Sigmoid colon (tissue), 7 donors: Measurements from ENCODE around the gene GLI3. TPM values are rescaled to one million over a fixed set of nuclear protein-coding genes. Genes with fewer than 3 reads are reported as not detected.

Source experiments
- DNase-seq: peaks from one replicate; pipeline ENCODE4 v3.0.0-alpha.2; 2019
- H3K27ac ChIP-seq, 4 donors: fragments of 200-600 bp; sonication (generic); one replicate each; pipeline ENCODE4 v1.5.1; 2016 to 2019; ENCODE audit warnings: mild to moderate bottlenecking in 1 of 4
- H3K27me3 ChIP-seq, 3 donors: fragments of 200-600 bp; sonication (generic); one replicate each; pipeline ENCODE4 v1.5.1; 2019; ENCODE audit warnings: mild to moderate bottlenecking in 1 of 3
- H3K36me3 ChIP-seq, 4 donors: fragments of 200-600 bp; sonication (generic); one replicate each; pipeline ENCODE4 v1.5.1; 2016 to 2019
- H3K4me1 ChIP-seq, 4 donors: fragments of 200-600 bp; sonication (generic); one replicate each; pipeline ENCODE4 v1.5.1; 2017 to 2019
- H3K4me3 ChIP-seq, 4 donors: fragments of 200-600 bp; sonication (generic); one replicate each; pipeline ENCODE4 v1.5.1; 2017 to 2019; ENCODE audit warnings: mild to moderate bottlenecking in 2 of 4, moderate library complexity in 1 of 4
- H3K9me3 ChIP-seq, 4 donors: fragments of 200-600 bp in 3 of 4; sonication (generic) in 3 of 4; one replicate each; pipeline versions ENCODE4 v1.5.1 to v1.6.1; 2013 to 2019
- EP300 ChIP-seq, 4 donors: sonication (generic); formaldehyde crosslinking; IDR thresholded peaks; one replicate each; pipeline ENCODE4 v1.6.1; 2017; ENCODE audit warnings: antibody characterized with exemption in 4 of 4
- POLR2A ChIP-seq, 2 donors: fragments of 450-650 bp; IDR thresholded peaks; one replicate each; pipeline ENCODE4 v1.6.1; 2016; ENCODE audit warnings: antibody characterized with exemption in 2 of 2, mild to moderate bottlenecking in 2 of 2, moderate library complexity in 2 of 2
- POLR2AphosphoS5 ChIP-seq, 4 donors: sonication (generic); formaldehyde crosslinking; IDR thresholded peaks; one replicate each; pipeline ENCODE4 v1.6.1; 2017; ENCODE audit warnings: antibody characterized with exemption in 4 of 4
- WGBS, 2 donors: extraction: QIAGEN DNeasy Blood & Tissue Kit; methylation state at CpG; one replicate each; pipeline ENCODE4 v1.1.7; 2013; 5-methylcytosine and 5-hydroxymethylcytosine counted together
- intact Hi-C: fragments of 100-400 bp; cut with DNase I; formaldehyde crosslinking; loops from one replicate; pipeline ENCODE4 v1.15.1; 2023
- polyA plus RNA-seq, 3 donors: library from polyadenylated mRNA; stranded (reverse); fragments of 200-250 nt; gene quantifications; one replicate each; pipeline ENCODE4 v1.2.3, GENCODE V29; 2013
- total RNA-seq, 4 donors: library from RNA; depleted of rRNA; stranded (reverse); fragments of >200 nt; gene quantifications; one replicate each; pipeline ENCODE4 v1.1.0, GENCODE V29; 2016
- TF ChIP-seq, protein P1 (sequence below), 4 experiments: fragments of 450-650 bp in 3 of 4; fragments of 200-600 bp in 1 of 4; IDR thresholded peaks; one replicate each; pipeline ENCODE4 v1.5.1; 2016 to 2019; ENCODE audit warnings: antibody characterized with exemption in 4 of 4, mild to moderate bottlenecking in 3 of 4, moderate library complexity in 2 of 4
- donor health status: healthy with polysubstance abuse.
- donor health status: Bipolar disorder and iron deficiency.
- donor health status: healthy.

GLI3 gene
- total and polyA plus RNA-seq, 7 donors, result 0.23 to 31.6 (median 17.2) TPM

DNA sequence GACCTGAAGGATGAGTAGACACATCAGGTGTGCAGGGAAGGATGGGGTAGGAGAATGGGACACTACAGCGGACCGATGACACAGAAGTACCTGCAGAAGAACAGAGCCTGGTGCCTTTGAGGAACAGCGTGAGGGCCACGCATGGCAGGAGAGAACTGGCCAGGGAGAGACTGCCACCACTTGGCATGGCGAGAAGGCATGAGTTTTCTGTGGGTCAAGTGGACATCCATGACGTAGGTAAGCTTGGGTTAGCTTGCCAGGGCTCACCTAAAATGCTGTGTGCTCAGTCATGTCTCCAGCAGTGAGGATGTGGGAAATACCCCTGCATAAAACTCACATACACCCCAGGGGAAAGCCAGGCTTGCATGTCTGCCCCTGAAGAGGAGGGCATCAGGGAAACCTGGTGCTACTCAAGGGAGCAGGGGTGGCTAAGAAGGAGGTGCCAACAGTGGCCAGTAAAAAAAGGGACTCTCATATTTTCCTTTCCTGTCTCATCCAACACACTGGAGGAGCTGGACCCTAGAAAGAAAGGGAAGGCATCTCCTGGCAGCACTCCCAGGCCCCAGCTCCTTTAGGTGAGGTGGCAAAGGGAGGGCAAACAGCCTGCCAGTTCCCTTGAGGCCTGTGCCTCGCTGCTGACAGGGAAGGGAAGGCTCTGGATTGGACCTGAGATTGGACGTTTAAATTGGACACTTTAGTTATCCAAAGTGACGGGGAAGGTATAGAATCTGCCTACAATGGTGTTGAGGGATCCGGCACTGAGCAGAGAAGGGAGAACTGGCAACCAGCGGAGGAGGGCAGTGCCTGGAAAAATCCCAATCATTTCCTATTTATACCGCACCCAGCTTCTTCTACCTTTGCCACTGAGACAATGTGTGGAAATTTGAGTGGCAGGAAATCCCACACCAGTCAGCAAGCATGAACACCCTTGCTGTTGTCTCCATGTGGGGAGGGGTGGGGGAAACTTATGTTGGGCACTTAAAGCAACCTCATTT is 255.7 kb downstream of the GLI3 start:
- no peak for TF ChIP-seq POLR2A (IDR thresholded peaks at IDR 0.05)
- TF ChIP-seq POLR2AphosphoS5 (IDR thresholded peaks at IDR 0.05), result peak in 1 of 4 donors; percentile 9
- no peak for TF ChIP-seq EP300 (IDR thresholded peaks at IDR 0.05)
- TF ChIP-seq, protein P1, sequence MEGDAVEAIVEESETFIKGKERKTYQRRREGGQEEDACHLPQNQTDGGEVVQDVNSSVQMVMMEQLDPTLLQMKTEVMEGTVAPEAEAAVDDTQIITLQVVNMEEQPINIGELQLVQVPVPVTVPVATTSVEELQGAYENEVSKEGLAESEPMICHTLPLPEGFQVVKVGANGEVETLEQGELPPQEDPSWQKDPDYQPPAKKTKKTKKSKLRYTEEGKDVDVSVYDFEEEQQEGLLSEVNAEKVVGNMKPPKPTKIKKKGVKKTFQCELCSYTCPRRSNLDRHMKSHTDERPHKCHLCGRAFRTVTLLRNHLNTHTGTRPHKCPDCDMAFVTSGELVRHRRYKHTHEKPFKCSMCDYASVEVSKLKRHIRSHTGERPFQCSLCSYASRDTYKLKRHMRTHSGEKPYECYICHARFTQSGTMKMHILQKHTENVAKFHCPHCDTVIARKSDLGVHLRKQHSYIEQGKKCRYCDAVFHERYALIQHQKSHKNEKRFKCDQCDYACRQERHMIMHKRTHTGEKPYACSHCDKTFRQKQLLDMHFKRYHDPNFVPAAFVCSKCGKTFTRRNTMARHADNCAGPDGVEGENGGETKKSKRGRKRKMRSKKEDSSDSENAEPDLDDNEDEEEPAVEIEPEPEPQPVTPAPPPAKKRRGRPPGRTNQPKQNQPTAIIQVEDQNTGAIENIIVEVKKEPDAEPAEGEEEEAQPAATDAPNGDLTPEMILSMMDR (IDR thresholded peaks at IDR 0.05), result no peak
- Histone ChIP-seq H3K9me3 (no peaks in the 10 kb centered on the region), H3K4me1 (peaks cover 0 to 73% (median 59%) of the 10 kb centered on the region in 4 donors), H3K27me3 (no peaks in the 10 kb centered on the region), H3K27ac (peak overlapping the region in 3 of 4 donors; percentile 65 to 74 (median 70)), H3K36me3 (peaks cover 0 to 4% (median 0%) of the 10 kb centered on the region in 4 donors), H3K4me3 (no peak overlapping the region)
- 91 to 93% methylated on average over 12 of the region's 12 CpGs for WGBS, 2 donors
- intact Hi-C loops, result loop anchor here (2.0 to 10.0 kb wide), 2 partner anchors 255 to 363 kb away; partner anchors contain the start of gene GLI3
- no peak for DNase-seq

- TF ChIP-seq, protein P1 (IDR thresholded peaks at IDR 0.05), result peak; percentile 56 to 79 (median 65)
- TF ChIP-seq POLR2AphosphoS5 (IDR thresholded peaks at IDR 0.05), result peak; percentile 60 to 84 (median 76)
- TF ChIP-seq POLR2A (IDR thresholded peaks at IDR 0.05), result no peak
- Histone ChIP-seq H3K27me3 (no peaks in the 10 kb centered on the region), H3K4me3 (no peak overlapping the region), H3K27ac (peak overlapping the region; percentile 30 to 74 (median 68)), H3K9me3 (no peaks in the 10 kb centered on the region), H3K36me3 (peaks cover 0 to 19% (median 0%) of the 10 kb centered on the region in 4 donors), H3K4me1 (peaks cover 0 to 70% (median 57%) of the 10 kb centered on the region in 4 donors)
- DNase-seq, result no peak
- WGBS, 2 donors, result 30 to 34% methylated on average over 6 of the region's 6 CpGs
- intact Hi-C loops, result loop anchor here (2.0 to 10.0 kb wide), 6 partner anchors 257 to 857 kb away; partner anchors contain the start of gene GLI3
These were observed 257.1 kb downstream of the GLI3 start for GRCh38 chr7:41979834-41980307.

DNA sequence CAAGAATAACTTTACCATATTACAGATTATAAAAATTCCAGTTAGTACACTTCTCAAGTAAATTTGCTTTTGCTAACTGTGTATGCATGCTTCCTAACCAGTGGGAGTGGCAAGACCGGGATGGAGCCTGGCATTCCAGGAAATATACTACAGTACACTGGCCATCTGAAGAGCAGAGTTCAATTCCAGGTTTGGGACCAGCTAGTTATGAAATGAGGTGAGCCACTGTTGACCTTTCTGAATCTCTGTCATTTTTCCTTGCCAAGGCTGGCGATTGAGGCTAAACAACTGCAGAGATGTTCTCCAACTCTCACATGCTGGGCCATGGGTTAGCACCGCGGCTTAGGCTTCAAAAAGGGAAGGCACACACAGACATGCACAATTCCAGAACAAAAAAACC is 258.2 kb downstream of the GLI3 start:
- Histone ChIP-seq H3K4me1 (peaks cover 0 to 60% (median 52%) of the 10 kb centered on the region in 4 donors), H3K27ac (peak overlapping the region in 3 of 4 donors; percentile 65 to 74 (median 70)), H3K36me3 (peaks cover 0 to 23% (median 0%) of the 10 kb centered on the region in 4 donors), H3K27me3 (no peaks in the 10 kb centered on the region), H3K9me3 (no peaks in the 10 kb centered on the region), H3K4me3 (no peak overlapping the region)
- intact Hi-C loops, result loop anchor here (2.0 to 5.0 kb wide), 4 partner anchors 513 to 858 kb away; no protein-coding TSS in a partner anchor
- TF ChIP-seq POLR2AphosphoS5 (IDR thresholded peaks at IDR 0.05) (no peak), POLR2A (IDR thresholded peaks at IDR 0.05) (no peak), EP300 (IDR thresholded peaks at IDR 0.05) (no peak)
- TF ChIP-seq, protein P1 (IDR thresholded peaks at IDR 0.05), result no peak
- 67 to 85% methylated on average over 4 of the region's 4 CpGs for WGBS, 2 donors
- no peak for DNase-seq

DNA sequence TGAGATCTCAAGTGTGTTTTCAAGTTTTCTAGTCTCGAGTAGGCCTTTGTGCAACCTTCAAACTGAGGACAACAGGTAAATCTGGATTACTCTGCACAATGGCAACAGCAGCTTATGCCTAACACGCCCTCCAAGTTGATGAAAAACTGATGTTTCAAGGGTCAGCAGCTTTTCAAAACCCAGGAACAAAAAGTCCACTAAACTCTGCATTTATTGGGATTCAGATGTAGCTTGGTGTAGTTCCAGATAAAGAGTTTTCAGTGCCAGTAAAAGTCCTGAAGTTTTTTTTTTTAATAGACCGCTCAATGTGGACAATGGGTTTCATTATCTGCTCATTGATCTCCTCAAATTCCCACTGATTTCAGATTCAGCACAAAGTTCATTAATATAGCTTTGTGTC is 259.3 kb downstream of the GLI3 start:
- WGBS, 2 donors, result 70 to 83% methylated on average over 3 of the region's 3 CpGs
- peaks cover 0 to 57% (median 52%) of the 10 kb centered on the region in 4 donors for H3K4me1 ChIP-seq
- H3K36me3 ChIP-seq, result peaks cover 0 to 29% (median 0%) of the 10 kb centered on the region in 4 donors
- intact Hi-C loops, result loop anchor here (2.0 to 5.0 kb wide), 6 partner anchors 37 to 859 kb away; no protein-coding TSS in a partner anchor
- H3K9me3 ChIP-seq, result no peaks in the 10 kb centered on the region
- peak overlapping the region in 3 of 4 donors; percentile 58 to 70 (median 65) for H3K27ac ChIP-seq
- TF ChIP-seq, protein P1 (IDR thresholded peaks at IDR 0.05), result no peak
- TF ChIP-seq POLR2AphosphoS5 (IDR thresholded peaks at IDR 0.05), result no peak
- no peak for TF ChIP-seq POLR2A (IDR thresholded peaks at IDR 0.05)
- TF ChIP-seq EP300 (IDR thresholded peaks at IDR 0.05), result no peak
- no peak overlapping the region for H3K4me3 ChIP-seq
- no peaks in the 10 kb centered on the region for H3K27me3 ChIP-seq
- DNase-seq, result no peak
